ENCODE data around the gene ZNF791.
A peak's percentile ranks its signal among the peaks of the same experiment; 100 is the strongest.
"Not testable (repeated sequence)": the region's sequence is repeated elsewhere in the genome, so short reads cannot be mapped to it uniquely, and the experiment has no call there.

The ZNF791 gene

GRCh38 chr19:12668346-12668745, 57.6 kb downstream of the ZNF791 start:
- no peak for DNase-seq

- peak; percentile 74 for DNase-seq
Measured at GRCh38 chr19:12668932-12669269, 58.2 kb downstream of the ZNF791 start.

- peak; percentile 54 for DNase-seq
Measured at GRCh38 chr19:12669270-12670158, 58.8 kb downstream of the ZNF791 start.

- no peak for DNase-seq
Measured at GRCh38 chr19:12670159-12670928, 59.6 kb downstream of the ZNF791 start.

GRCh38 chr19:12672744-12673143, 62.0 kb downstream of the ZNF791 start:
- DNase-seq = no peak

GRCh38 chr19:12675399-12675798, 64.7 kb downstream of the ZNF791 start:
- no peak for DNase-seq

GRCh38 chr19:12675940-12676339, 65.2 kb downstream of the ZNF791 start:
- DNase-seq = no peak

- DNase-seq = peak; percentile 76
Measured at GRCh38 chr19:12676384-12676792, 65.7 kb downstream of the ZNF791 start.

- DNase-seq = no peak
Measured at GRCh38 chr19:12676928-12677327, 66.2 kb downstream of the ZNF791 start.

GRCh38 chr19:12678039-12678438, 67.3 kb downstream of the ZNF791 start:
- not testable (repeated sequence) for DNase-seq

- DNase-seq = no peak
Measured at GRCh38 chr19:12680034-12680433, 69.3 kb downstream of the ZNF791 start.

- peak; percentile 83 for DNase-seq
Measured at GRCh38 chr19:12681074-12681987, 70.6 kb downstream of the ZNF791 start, which contains the start of gene DHPS. DHPS (minus strand) TSS chr19:12681880; CDS start chr19:12681766, 114 bp downstream.

All from effector CD8-positive, alpha-beta T cell (primary cell).